Rectal smooth muscle tissue (tissue), 1 donor: ENCODE data around the gene SAMHD1.
"Not testable (repeated sequence)": the region's sequence is repeated elsewhere in the genome, so short reads cannot be mapped to it uniquely, and the experiment has no call there.

Experiments used
- H3K27ac ChIP-seq: one replicate; pipeline ENCODE4 v1.7.0; 2013; ENCODE audit warnings: low read depth, low read length, inconsistent platforms
- H3K27me3 ChIP-seq: one replicate; pipeline ENCODE4 v1.7.0; 2013; ENCODE audit warnings: low read length; ENCODE audit not compliant: control insufficient read depth, insufficient read depth
- H3K36me3 ChIP-seq: one replicate; pipeline ENCODE4 v1.7.0; 2013; ENCODE audit warnings: low read length; ENCODE audit not compliant: control insufficient read depth, insufficient read depth
- H3K4me1 ChIP-seq: one replicate; pipeline ENCODE4 v1.7.0; 2013; ENCODE audit warnings: low read length; ENCODE audit not compliant: control insufficient read depth, insufficient read depth
- H3K4me3 ChIP-seq: one replicate; pipeline ENCODE4 v1.7.0; 2013; ENCODE audit warnings: low read length
- H3K9ac ChIP-seq: one replicate; pipeline ENCODE4 v1.7.0; 2013; ENCODE audit warnings: low read length

The SAMHD1 gene

GRCh38 chr20:36924167-36925045, 27.1 kb downstream of the SAMHD1 start:
- H3K36me3 ChIP-seq, result peaks cover 5% of the 10 kb centered on the region

GRCh38 chr20:36920334-36920730, 31.2 kb downstream of the SAMHD1 start:
- H3K27me3 ChIP-seq, result no peaks in the 10 kb centered on the region
- no peaks in the 10 kb centered on the region for H3K36me3 ChIP-seq
- no peaks in the 10 kb centered on the region for H3K4me1 ChIP-seq
- H3K4me3 ChIP-seq, result no peak overlapping the region
- H3K9ac ChIP-seq, result no peak overlapping the region
- H3K27ac ChIP-seq, result no peak overlapping the region

More at GRCh38 chr20:36924167-36925045, 27.1 kb downstream of the SAMHD1 start:
- Histone ChIP-seq H3K27ac (no peak overlapping the region), H3K4me1 (no peaks in the 10 kb centered on the region), H3K9ac (no peak overlapping the region), H3K27me3 (no peaks in the 10 kb centered on the region), H3K4me3 (no peak overlapping the region)

- H3K27ac ChIP-seq, result no peak overlapping the region
- no peaks in the 10 kb centered on the region for H3K36me3 ChIP-seq
- no peak overlapping the region for H3K4me3 ChIP-seq
- H3K9ac ChIP-seq, result no peak overlapping the region
- no peaks in the 10 kb centered on the region for H3K4me1 ChIP-seq
- H3K27me3 ChIP-seq, result no peaks in the 10 kb centered on the region
Measured at GRCh38 chr20:36919715-36920333, 31.7 kb downstream of the SAMHD1 start.

- Histone ChIP-seq H3K9ac (no peak overlapping the region), H3K27me3 (no peaks in the 10 kb centered on the region), H3K36me3 (peaks cover 3% of the 10 kb centered on the region), H3K4me1 (no peaks in the 10 kb centered on the region), H3K27ac (no peak overlapping the region), H3K4me3 (no peak overlapping the region)
Measured at GRCh38 chr20:36917943-36918342, 33.6 kb downstream of the SAMHD1 start.

- no peak overlapping the region for H3K4me3 ChIP-seq
- H3K36me3 ChIP-seq, result peaks cover 3% of the 10 kb centered on the region
- no peaks in the 10 kb centered on the region for H3K4me1 ChIP-seq
- no peak overlapping the region for H3K27ac ChIP-seq
- H3K27me3 ChIP-seq, result no peaks in the 10 kb centered on the region
- no peak overlapping the region for H3K9ac ChIP-seq
Measured at GRCh38 chr20:36917240-36917639, 34.3 kb downstream of the SAMHD1 start.

- Histone ChIP-seq H3K27ac (no peak overlapping the region), H3K9ac (no peak overlapping the region), H3K4me1 (no peaks in the 10 kb centered on the region), H3K27me3 (no peaks in the 10 kb centered on the region), H3K36me3 (peaks cover 5% of the 10 kb centered on the region), H3K4me3 (no peak overlapping the region)
Measured at GRCh38 chr20:36916199-36916598, 35.3 kb downstream of the SAMHD1 start.

- H3K4me1 ChIP-seq, result no peaks in the 10 kb centered on the region
- no peaks in the 10 kb centered on the region for H3K27me3 ChIP-seq
- H3K36me3 ChIP-seq, result peaks cover 13% of the 10 kb centered on the region
- no peak overlapping the region for H3K9ac ChIP-seq
- no peak overlapping the region for H3K27ac ChIP-seq
- no peak overlapping the region for H3K4me3 ChIP-seq
Measured at GRCh38 chr20:36908603-36909002, 42.9 kb downstream of the SAMHD1 start.

- H3K4me3 ChIP-seq, H3K9ac ChIP-seq, H3K27ac ChIP-seq, H3K4me1 ChIP-seq, H3K27me3 ChIP-seq: not testable (repeated sequence)
- H3K36me3 ChIP-seq, result peaks cover 11% of the 10 kb centered on the region
Measured at GRCh38 chr20:36906086-36906485, 45.4 kb downstream of the SAMHD1 start.

- not testable (repeated sequence) for H3K36me3 ChIP-seq
Measured at GRCh38 chr20:36905566-36905965, 45.9 kb downstream of the SAMHD1 start.

GRCh38 chr20:36904690-36905089, 46.8 kb downstream of the SAMHD1 start:
- no peak overlapping the region for H3K27ac ChIP-seq
- no peak overlapping the region for H3K4me3 ChIP-seq
- no peaks in the 10 kb centered on the region for H3K27me3 ChIP-seq
- no peak overlapping the region for H3K9ac ChIP-seq
- H3K36me3 ChIP-seq, result peaks cover 8% of the 10 kb centered on the region
- H3K4me1 ChIP-seq, result no peaks in the 10 kb centered on the region

More at GRCh38 chr20:36905566-36905965, 45.9 kb downstream of the SAMHD1 start:
- not testable (repeated sequence) for H3K27ac ChIP-seq, H3K9ac ChIP-seq, H3K4me1 ChIP-seq, H3K27me3 ChIP-seq, H3K4me3 ChIP-seq

GRCh38 chr20:36895036-36895435, 56.5 kb downstream of the SAMHD1 start:
- no peaks in the 10 kb centered on the region for H3K4me1 ChIP-seq
- no peaks in the 10 kb centered on the region for H3K27me3 ChIP-seq
- no peak overlapping the region for H3K4me3 ChIP-seq
- no peak overlapping the region for H3K27ac ChIP-seq
- peaks cover 40% of the 10 kb centered on the region for H3K36me3 ChIP-seq
- no peak overlapping the region for H3K9ac ChIP-seq

GRCh38 chr20:36893801-36894200, 57.7 kb downstream of the SAMHD1 start:
- Histone ChIP-seq H3K4me3 (no peak overlapping the region), H3K36me3 (peaks cover 40% of the 10 kb centered on the region)

GRCh38 chr20:36891211-36891610, 60.3 kb downstream of the SAMHD1 start:
- Histone ChIP-seq H3K36me3 (peaks cover 27% of the 10 kb centered on the region), H3K27me3 (no peaks in the 10 kb centered on the region), H3K9ac (no peak overlapping the region), H3K4me1 (peaks cover 4% of the 10 kb centered on the region), H3K27ac (no peak overlapping the region), H3K4me3 (no peak overlapping the region)

More at GRCh38 chr20:36893801-36894200, 57.7 kb downstream of the SAMHD1 start:
- Histone ChIP-seq H3K27ac (no peak overlapping the region), H3K9ac (no peak overlapping the region), H3K4me1 (no peaks in the 10 kb centered on the region), H3K27me3 (no peaks in the 10 kb centered on the region)
